HG03280 (cell line): ENCODE data around the gene C14orf132.

Source experiments
- ATAC-seq: cut with Tn5 transposase; IDR thresholded peaks from one replicate; pipeline ENCODE4 v1.9.1; 2021; ENCODE audit warnings: mild to moderate bottlenecking, moderate library complexity; ENCODE audit not compliant: unreplicated experiment

C14orf132 gene

GRCh38 chr14:96114002-96114401, 74.8 kb downstream of the C14orf132 start:
- no peak for ATAC-seq

- no peak for ATAC-seq
Measured at GRCh38 chr14:96117101-96117897, 78.1 kb downstream of the C14orf132 start.

- ATAC-seq: no peak
Measured at GRCh38 chr14:96117960-96118359, 78.8 kb downstream of the C14orf132 start.

GRCh38 chr14:96118391-96118790, 79.2 kb downstream of the C14orf132 start:
- no peak for ATAC-seq

DNA sequence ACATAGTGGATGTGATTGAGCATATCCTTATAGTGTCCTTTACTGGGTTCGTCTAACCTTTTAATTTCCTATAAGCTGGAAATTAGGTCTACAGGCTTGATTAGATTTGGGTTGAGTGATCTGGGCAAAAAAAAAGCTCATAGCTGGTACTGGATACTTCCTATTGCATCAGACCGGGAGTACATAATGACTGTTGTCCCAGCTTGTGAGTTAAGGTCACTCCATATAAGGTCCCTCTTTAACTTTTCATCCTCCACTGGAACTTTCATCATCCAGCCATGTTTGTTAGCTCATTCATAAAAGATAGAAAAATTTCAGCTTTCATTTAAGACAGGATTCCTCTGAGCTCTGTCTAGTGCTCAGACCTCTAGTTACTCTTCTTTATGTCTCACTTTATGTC, 80.8 kb downstream of the C14orf132 start:
- ATAC-seq: no peak

- no peak for ATAC-seq
Measured at GRCh38 chr14:96120392-96120791, 81.2 kb downstream of the C14orf132 start.

DNA sequence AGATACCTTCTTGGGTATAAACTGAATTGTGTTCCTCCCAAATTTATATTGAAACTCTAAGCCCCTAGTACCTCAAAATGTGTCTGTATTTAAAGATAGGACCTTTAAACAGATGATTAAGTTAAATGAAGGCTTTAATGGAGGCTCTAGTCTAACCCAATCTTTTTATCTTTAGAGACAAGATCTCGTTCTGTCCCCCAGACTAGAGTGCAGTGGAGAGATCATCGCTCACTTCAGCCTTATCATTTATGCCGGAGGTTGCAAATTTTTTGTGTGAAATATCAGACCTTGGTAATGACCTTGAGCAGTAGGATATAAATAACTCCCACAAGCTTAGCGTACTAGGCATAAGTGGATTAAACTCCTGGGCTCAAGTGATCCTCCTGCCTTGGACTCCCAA, 81.8 kb downstream of the C14orf132 start:
- ATAC-seq: no peak

- ATAC-seq: no peak
Measured at GRCh38 chr14:96121660-96122395, 82.7 kb downstream of the C14orf132 start.

DNA sequence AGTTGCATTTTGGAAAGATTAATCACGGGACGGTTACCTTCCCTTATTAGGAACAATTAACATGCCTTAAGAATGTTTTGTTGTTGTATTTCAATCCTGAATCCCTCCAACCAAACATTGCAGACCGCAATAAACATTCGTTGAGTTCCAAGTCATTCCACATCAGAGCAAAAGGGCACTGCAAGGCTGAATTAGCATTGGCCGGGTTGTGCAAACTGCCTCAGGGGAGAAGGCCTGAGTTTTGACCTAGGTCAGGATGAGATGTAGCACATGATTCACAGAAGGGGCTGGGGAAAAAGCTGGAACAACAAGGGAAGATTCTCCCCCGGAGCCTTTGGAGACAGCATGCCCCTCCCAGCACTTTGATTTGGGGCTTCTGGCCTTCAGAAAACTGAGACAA, 83.3 kb downstream of the C14orf132 start:
- ATAC-seq: no peak

DNA sequence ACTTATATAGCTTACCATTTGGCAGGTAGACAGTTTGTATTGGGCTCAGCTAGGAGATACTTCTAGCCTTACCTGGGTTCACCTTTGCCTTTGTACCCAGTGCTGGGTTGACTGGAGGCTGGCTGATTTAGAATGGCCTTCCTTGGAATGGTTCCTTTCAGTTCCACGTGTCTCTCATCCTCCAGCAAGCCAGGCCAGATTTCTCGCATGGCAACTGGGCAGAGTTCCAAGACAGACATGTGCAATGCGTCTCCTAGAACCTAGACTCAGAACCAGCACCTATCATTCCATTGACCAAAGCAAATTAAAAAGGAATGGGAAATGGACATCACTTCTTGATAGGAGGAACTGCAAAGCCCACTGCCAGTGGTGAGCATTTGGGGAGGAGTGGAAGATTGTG, 86.4 kb downstream of the C14orf132 start:
- ATAC-seq: no peak

GRCh38 chr14:96126339-96126782, 87.2 kb downstream of the C14orf132 start:
- ATAC-seq: no peak

DNA sequence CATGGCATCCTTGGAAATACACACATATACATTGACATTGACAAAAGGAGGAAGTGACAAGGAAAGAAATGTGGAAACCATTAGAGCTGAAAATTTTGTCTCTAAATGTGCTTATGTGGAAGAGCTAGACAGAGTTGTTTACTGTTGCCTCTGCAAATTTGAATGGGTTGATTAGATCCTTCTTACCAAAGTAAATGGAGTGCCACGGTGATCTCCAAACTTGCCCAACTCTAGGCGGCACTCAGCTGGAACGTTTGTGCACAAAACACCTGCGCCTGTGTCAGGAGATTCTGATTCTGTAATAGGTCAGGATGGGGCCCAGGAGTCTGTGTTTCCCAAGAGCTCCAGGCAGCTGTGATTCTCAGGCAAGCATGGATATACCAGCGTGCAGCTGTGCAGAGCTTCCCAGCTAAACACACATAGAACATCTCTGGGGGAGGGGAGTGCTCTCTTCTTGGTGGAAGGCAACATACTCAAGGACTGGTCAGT, 87.7 kb downstream of the C14orf132 start:
- no peak for ATAC-seq

DNA sequence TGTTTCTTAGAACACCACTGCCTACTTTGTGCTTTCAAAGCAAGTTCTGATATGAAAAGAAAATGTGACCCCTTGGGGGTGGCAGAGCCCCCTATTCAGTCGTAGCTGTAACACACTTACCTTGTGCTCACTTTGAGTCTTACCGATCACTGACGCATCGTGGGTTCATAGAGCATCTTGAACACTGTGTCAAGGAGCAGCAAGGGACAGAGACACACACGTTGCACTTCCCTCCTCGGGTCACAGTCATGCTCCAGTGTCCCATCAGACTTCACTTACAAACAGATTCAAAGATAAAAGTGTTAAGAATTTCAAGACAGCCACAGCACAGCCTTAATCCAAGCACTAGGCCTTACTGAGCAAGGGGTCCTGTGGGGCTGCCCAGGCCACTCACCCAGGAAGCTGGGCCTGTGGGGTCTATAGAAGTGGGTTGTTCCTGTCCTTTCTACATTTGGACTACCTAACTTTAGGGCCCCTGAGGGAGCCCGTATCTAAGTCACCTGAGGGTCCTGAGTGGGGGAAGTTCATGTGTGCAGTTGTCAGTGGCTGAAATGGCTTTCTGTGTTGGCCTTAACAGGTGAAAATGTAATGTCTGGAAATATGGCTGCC, 90.1 kb downstream of the C14orf132 start:
- ATAC-seq: no peak

DNA sequence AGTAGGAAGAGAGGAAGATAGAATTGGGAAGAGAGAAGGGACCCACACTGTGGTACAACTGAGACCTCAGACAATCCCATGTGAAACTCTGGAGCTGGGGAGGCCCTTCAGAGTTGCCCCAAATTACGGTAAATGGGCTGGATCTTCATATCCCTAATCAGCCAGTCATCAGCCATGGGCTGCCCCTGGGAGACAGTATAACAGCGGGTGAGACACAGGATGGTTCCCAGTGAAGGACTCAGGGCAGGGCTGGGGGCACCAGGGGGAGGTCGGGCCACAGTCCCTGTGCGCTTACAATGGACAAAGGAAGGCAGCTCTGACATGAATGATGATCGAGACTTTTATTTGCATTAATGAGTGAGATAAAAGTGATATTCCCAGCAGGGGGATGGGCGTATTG, 91.2 kb downstream of the C14orf132 start:
- ATAC-seq: no peak

DNA sequence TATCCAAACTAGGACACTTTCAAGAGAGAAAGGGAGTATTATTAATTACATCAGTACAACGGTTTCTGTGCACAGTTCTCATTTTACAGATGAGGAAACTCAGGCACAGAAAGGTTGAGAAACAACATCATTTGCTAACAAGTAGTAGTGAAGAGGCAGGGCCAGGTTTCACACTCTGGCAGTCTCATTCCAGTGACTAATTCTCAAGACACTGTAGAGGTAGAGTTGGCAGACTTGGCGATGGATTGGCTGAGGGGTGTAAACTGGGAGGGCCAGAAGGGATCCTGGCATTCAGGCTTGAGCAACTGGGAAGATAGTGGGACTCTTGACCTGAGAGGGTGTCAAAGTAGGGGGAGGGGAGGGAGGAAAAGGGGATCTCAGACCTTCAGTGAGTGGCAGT, 91.7 kb downstream of the C14orf132 start:
- ATAC-seq: no peak

GRCh38 chr14:96131836-96132235, 92.7 kb downstream of the C14orf132 start:
- no peak for ATAC-seq

GRCh38 chr14:96134508-96134907, 95.3 kb downstream of the C14orf132 start:
- no peak for ATAC-seq

DNA sequence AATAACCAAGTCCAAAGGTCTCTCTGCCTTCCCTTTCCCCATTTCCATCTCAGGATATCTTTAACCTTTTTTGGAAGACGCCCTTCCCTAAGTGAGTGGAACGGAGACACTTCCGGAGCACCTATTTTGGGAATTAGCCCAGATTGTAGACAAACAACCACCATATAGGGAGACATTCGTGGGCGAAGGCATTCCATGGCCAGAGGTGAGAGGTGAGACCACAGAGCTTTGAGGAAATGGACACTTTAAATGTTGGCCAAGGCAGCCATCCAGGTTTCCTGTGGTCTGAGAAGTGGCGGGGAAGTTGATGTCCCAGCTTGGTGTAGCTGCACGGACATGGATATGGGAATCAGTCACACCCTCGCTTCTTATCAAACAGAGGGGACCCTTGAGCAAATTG, 96.1 kb downstream of the C14orf132 start:
- no peak for ATAC-seq

GRCh38 chr14:96136371-96137005, 97.3 kb downstream of the C14orf132 start:
- no peak for ATAC-seq

GRCh38 chr14:96138241-96138640, 99.1 kb downstream of the C14orf132 start:
- no peak for ATAC-seq

- no peak for ATAC-seq
Measured at GRCh38 chr14:96139169-96139568, 100.0 kb downstream of the C14orf132 start.
